ENCODE results near the gene NLGN2. TPM values are rescaled to one million over a fixed set of nuclear protein-coding genes. Genes with fewer than 3 reads are reported as not detected.
"Not testable (repeated sequence)": the region's sequence is repeated elsewhere in the genome, so short reads cannot be mapped to it uniquely, and the experiment has no call there.

NLGN2 gene
- 1 to 10 TPM; 4.7 to 5.2 TPM for total RNA-seq

DNA sequence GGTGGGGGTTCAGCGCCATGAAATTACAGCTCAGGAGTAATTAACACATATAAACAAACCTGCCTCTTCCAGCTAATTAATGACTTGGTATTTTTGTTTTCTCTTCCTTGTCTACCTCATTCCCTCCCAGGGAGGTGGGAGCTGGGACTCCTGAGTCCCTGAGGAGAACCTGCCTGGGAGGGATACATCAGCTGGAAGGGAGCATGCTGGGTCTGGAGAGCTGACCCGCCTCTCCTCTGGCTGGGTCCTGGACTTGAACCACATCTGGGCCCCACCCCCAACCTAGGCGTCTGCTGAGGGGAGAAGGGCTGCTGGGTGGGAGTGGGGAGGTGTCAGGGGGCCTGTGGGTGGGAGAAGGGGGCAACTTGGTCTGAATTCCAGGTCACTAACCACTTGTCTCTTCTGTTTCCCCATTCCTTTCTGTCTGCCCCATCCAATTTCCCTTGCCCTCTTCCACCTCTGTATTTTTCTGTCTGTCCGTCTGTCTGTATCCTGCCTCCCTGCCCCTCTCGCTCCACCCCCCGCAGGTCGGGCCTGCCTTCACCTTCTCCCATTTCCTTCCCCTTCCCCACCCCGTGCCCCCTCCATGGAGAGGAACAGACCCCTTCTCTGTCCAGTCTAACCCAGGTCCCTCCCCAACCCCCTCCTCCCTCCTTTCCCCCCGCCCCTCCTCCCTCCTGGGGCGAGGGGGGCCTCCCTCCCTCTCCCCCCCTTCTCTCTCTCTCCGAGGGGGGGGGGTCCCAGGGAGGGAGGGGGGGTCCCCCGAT lies at the start of gene NLGN2:
TSS of gene NLGN2 (plus strand) at position 361 of the 767 bp plus-strand sequence. CDS start 411 bp downstream, outside the sequence.
- Mint-ChIP-seq H3K27ac (no peak within 1 kb of the TSS), H3K9me3 (ENCODE audit: insufficient read depth) (no peaks in the 10 kb centered on the region), H3K4me3 (peak within 1 kb of the TSS; percentile 34), H3K36me3 (ENCODE audit: low read depth) (peaks cover 2% of the 10 kb centered on the region), H3K4me1 (ENCODE audit: low read depth) (peaks cover 16% of the 10 kb centered on the region), H3K27me3 (ENCODE audit: low read depth) (peaks cover 9% of the 10 kb centered on the region)
- ChIA-PET CTCF (interaction anchor here (0.6 to 2.8 kb wide), 3 partner anchors 10 to 53 kb away, joined by 3 to 14 read pairs (median 5); partner anchors contain the start of genes TMEM102 and TMEM95), POLR2A (interaction anchor here (0.9 kb wide), 1 partner anchor 28 kb away, joined by 4 read pairs; no protein-coding TSS in a partner anchor)
- ATAC-seq (no peak), DNase-seq (no peak)

DNA sequence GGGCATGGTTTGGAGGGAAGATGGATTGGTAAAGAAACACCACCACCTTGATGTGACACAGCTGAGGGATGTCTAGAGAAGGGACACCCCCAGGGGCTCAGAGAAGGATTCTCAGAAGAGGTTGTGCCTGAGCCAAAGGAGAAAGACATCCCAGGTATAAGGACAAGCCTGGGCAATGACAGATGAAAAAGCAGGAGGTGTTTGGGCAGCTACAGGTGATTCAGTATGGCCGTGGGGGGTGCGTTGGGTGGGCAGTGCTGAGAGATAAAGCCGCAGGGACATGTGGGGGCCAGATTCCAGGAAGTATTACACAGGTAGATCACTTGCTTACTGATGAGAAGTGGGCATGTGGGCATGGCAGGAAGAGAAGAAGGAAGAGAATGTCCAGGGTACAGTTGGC lies 45.7 kb upstream of the NLGN2 start:
- POLR2A ChIA-PET, result interaction anchor here (1.2 kb wide), 1 partner anchor 147 kb away, joined by 3 read pairs; no protein-coding TSS in a partner anchor
- no peaks in the 10 kb centered on the region for H3K9me3 Mint-ChIP-seq (ENCODE audit: insufficient read depth)
- CTCF ChIA-PET, result interaction anchor here (1.1 to 2.1 kb wide), 4 partner anchors 12 to 198 kb away, joined by 3 to 5 read pairs (median 4); no protein-coding TSS in a partner anchor
- ATAC-seq (no peak), DNase-seq (no peak)
- H3K27ac Mint-ChIP-seq, result no peak overlapping the region
- H3K36me3 Mint-ChIP-seq (ENCODE audit: low read depth), result no peaks in the 10 kb centered on the region
- H3K27me3 Mint-ChIP-seq (ENCODE audit: low read depth), result peaks cover 4% of the 10 kb centered on the region
- H3K4me3 Mint-ChIP-seq, result no peak overlapping the region
- H3K4me1 Mint-ChIP-seq (ENCODE audit: low read depth), result no peaks in the 10 kb centered on the region

GRCh38 chr17:7363311-7363710 lies 44.3 kb upstream of the NLGN2 start:
- no peaks in the 10 kb centered on the region for H3K36me3 Mint-ChIP-seq (ENCODE audit: low read depth)
- H3K27ac Mint-ChIP-seq, result no peak overlapping the region
- DNase-seq (no peak), ATAC-seq (no peak)
- POLR2A ChIA-PET, result no interaction called here
- H3K4me3 Mint-ChIP-seq, result no peak overlapping the region
- H3K4me1 Mint-ChIP-seq (ENCODE audit: low read depth), result no peaks in the 10 kb centered on the region
- CTCF ChIA-PET, result interaction anchor here (2.0 to 2.1 kb wide), 2 partner anchors 13 to 197 kb away, joined by 4 to 5 read pairs; no protein-coding TSS in a partner anchor
- H3K27me3 Mint-ChIP-seq (ENCODE audit: low read depth), result peaks cover 4% of the 10 kb centered on the region
- no peaks in the 10 kb centered on the region for H3K9me3 Mint-ChIP-seq (ENCODE audit: insufficient read depth)

DNA sequence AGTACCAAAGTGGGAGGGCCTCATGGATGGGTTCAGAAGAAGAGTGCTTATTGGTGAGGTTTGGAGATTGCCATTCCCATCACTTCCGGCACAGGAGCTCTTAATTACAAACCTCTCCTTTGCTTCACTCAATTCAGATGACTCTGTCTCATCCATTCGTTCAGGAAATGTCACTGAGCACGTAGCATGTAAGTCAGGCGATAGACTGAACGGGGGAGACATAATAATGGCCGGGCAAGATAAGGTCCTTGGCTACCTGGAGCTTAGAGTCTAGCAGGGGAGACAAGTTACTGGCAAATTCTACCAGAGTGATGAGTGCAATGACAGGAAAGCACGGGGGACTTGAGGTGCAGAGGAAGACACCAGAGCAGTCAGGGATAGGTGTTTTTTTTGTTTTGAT lies 41.7 kb upstream of the NLGN2 start:
- DNase-seq, CTCF ChIA-PET: not testable (repeated sequence)
- POLR2A ChIA-PET, result interaction anchor here (0.6 kb wide), 1 partner anchor 121 kb away, joined by 3 read pairs; no protein-coding TSS in a partner anchor

DNA sequence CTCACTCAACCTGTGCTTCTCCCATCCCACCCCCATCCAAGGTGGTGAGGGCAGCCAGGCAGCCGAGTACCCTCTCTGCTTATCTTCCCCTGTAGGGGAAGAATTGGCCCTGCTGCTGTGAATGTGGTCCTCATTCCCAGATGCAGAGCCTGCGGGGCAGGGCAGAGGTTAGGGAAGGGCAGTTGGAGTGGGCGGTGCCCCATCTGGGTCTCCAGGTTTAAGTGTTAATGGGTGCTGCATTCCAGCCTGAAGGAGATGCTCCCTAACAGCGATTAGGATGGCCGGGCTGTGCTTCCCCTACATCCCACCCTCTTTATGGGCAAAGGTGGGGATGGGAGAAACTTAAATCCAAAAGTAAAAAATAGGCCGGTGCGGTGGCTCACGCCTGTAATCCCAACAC lies 40.6 kb upstream of the NLGN2 start:
- DNase-seq, result no peak
- Mint-ChIP-seq H3K27me3 (ENCODE audit: low read depth) (peaks cover 2% of the 10 kb centered on the region), H3K36me3 (ENCODE audit: low read depth) (no peaks in the 10 kb centered on the region), H3K4me3 (no peak overlapping the region), H3K9me3 (ENCODE audit: insufficient read depth) (no peaks in the 10 kb centered on the region), H3K4me1 (ENCODE audit: low read depth) (no peaks in the 10 kb centered on the region), H3K27ac (no peak overlapping the region)
- ChIA-PET POLR2A (no interaction called here), CTCF (no interaction called here)
- ATAC-seq, result no peak

More for the DNA sequence above, 41.7 kb upstream of the NLGN2 start:
- not testable (repeated sequence) for H3K4me3 Mint-ChIP-seq; H3K27ac Mint-ChIP-seq; H3K4me1 Mint-ChIP-seq (ENCODE audit: low read depth); H3K9me3 Mint-ChIP-seq (ENCODE audit: insufficient read depth); ATAC-seq; H3K27me3 Mint-ChIP-seq (ENCODE audit: low read depth); H3K36me3 Mint-ChIP-seq (ENCODE audit: low read depth)

GRCh38 chr17:7367918-7368598 lies 39.6 kb upstream of the NLGN2 start:
- ATAC-seq (no peak), DNase-seq (no peak)
- Mint-ChIP-seq H3K4me3 (no peak overlapping the region), H3K36me3 (ENCODE audit: low read depth) (no peaks in the 10 kb centered on the region), H3K9me3 (ENCODE audit: insufficient read depth) (no peaks in the 10 kb centered on the region), H3K27ac (no peak overlapping the region), H3K27me3 (ENCODE audit: low read depth) (peaks cover 2% of the 10 kb centered on the region), H3K4me1 (ENCODE audit: low read depth) (no peaks in the 10 kb centered on the region)
- CTCF ChIA-PET, result no interaction called here
- POLR2A ChIA-PET, result interaction anchor here (0.6 kb wide), 1 partner anchor 226 kb away, joined by 3 read pairs; no protein-coding TSS in a partner anchor

GRCh38 chr17:7368599-7368994 lies 39.0 kb upstream of the NLGN2 start:
- H3K9me3 Mint-ChIP-seq (ENCODE audit: insufficient read depth); H3K27me3 Mint-ChIP-seq (ENCODE audit: low read depth); DNase-seq; H3K4me3 Mint-ChIP-seq; H3K36me3 Mint-ChIP-seq (ENCODE audit: low read depth); H3K27ac Mint-ChIP-seq; CTCF ChIA-PET; ATAC-seq; H3K4me1 Mint-ChIP-seq (ENCODE audit: low read depth): not testable (repeated sequence)
- POLR2A ChIA-PET, result interaction anchor here (0.6 kb wide), 1 partner anchor 227 kb away, joined by 3 read pairs; no protein-coding TSS in a partner anchor

- ChIA-PET CTCF (interaction anchor here (2.2 kb wide), 1 partner anchor 14 kb away, joined by 10 read pairs; no protein-coding TSS in a partner anchor), POLR2A (no interaction called here)
- no peaks in the 10 kb centered on the region for H3K4me1 Mint-ChIP-seq (ENCODE audit: low read depth)
- no peak for ATAC-seq
- no peaks in the 10 kb centered on the region for H3K9me3 Mint-ChIP-seq (ENCODE audit: insufficient read depth)
- H3K4me3 Mint-ChIP-seq, result no peak overlapping the region
- H3K27me3 Mint-ChIP-seq (ENCODE audit: low read depth), result peaks cover 2% of the 10 kb centered on the region
- no peaks in the 10 kb centered on the region for H3K36me3 Mint-ChIP-seq (ENCODE audit: low read depth)
- no peak overlapping the region for H3K27ac Mint-ChIP-seq
- DNase-seq, result no peak
Observed at GRCh38 chr17:7369825-7370224, 37.8 kb upstream of the NLGN2 start.

GRCh38 chr17:7370853-7371252 lies 36.8 kb upstream of the NLGN2 start:
- ChIA-PET POLR2A (interaction anchor here (0.7 kb wide), 1 partner anchor 106 kb away, joined by 3 read pairs; no protein-coding TSS in a partner anchor), CTCF (interaction anchor here (2.2 kb wide), 1 partner anchor 15 kb away, joined by 10 read pairs; no protein-coding TSS in a partner anchor)
- H3K27me3 Mint-ChIP-seq (ENCODE audit: low read depth), result peaks cover 2% of the 10 kb centered on the region
- H3K4me1 Mint-ChIP-seq (ENCODE audit: low read depth), result no peaks in the 10 kb centered on the region
- no peak for ATAC-seq
- DNase-seq, result no peak
- no peaks in the 10 kb centered on the region for H3K36me3 Mint-ChIP-seq (ENCODE audit: low read depth)
- no peak overlapping the region for H3K27ac Mint-ChIP-seq
- no peak overlapping the region for H3K4me3 Mint-ChIP-seq
- no peaks in the 10 kb centered on the region for H3K9me3 Mint-ChIP-seq (ENCODE audit: insufficient read depth)

DNA sequence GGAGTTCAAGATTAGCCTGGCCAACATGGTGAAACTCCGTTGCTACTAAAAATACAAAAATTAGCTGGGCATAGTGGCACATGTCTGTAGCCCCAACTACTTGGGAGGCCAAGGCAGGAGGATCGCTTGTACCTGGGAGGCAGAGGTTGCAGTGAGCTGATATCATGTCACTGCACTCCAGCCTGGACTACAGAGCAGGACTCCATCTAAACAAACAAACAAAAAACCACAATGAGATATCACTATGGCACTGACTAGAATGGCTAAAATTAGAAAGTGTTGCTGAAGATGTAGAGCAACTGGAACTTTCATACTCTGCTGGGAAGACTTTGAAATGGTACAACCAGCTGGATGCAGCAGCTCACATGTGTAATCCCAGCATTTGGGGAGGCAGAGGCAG lies 33.3 kb upstream of the NLGN2 start:
- Mint-ChIP-seq H3K4me1 (ENCODE audit: low read depth) (no peaks in the 10 kb centered on the region), H3K4me3 (no peak overlapping the region), H3K27ac (no peak overlapping the region), H3K27me3 (ENCODE audit: low read depth) (peaks cover 12% of the 10 kb centered on the region), H3K9me3 (ENCODE audit: insufficient read depth) (no peaks in the 10 kb centered on the region), H3K36me3 (ENCODE audit: low read depth) (no peaks in the 10 kb centered on the region)
- no peak for ATAC-seq
- DNase-seq, result no peak
- ChIA-PET CTCF (interaction anchor here (1.0 to 1.6 kb wide), 2 partner anchors 13 to 19 kb away, joined by 3 to 7 read pairs; no protein-coding TSS in a partner anchor), POLR2A (no interaction called here)

DNA sequence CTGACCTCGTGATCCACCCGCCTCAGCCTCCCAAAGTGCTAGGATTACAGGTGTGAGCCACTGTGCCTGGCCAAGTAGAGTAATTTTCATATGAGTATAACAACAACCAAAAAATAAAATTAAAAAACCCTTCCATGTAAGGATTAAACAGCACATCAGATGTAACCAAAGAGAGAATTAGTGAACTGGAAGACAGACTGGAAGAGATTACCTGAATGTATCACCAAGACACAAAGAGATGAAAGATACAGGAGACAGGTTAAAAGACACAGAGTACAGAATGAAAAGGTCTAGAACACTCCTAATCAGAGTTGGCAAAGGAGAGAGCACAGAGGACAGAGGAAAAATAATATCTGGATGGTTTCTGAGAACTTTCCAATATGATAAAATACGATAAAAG lies 28.5 kb upstream of the NLGN2 start:
- Mint-ChIP-seq H3K9me3 (ENCODE audit: insufficient read depth) (no peaks in the 10 kb centered on the region), H3K4me1 (ENCODE audit: low read depth) (peaks cover 2% of the 10 kb centered on the region), H3K36me3 (ENCODE audit: low read depth) (no peaks in the 10 kb centered on the region), H3K4me3 (no peak overlapping the region), H3K27ac (no peak overlapping the region), H3K27me3 (ENCODE audit: low read depth) (peaks cover 39% of the 10 kb centered on the region)
- ATAC-seq (no peak), DNase-seq (no peak)
- POLR2A ChIA-PET, result no interaction called here
- CTCF ChIA-PET, result no interaction called here

- Mint-ChIP-seq H3K9me3 (ENCODE audit: insufficient read depth) (no peaks in the 10 kb centered on the region), H3K4me1 (ENCODE audit: low read depth) (peaks cover 8% of the 10 kb centered on the region), H3K27me3 (ENCODE audit: low read depth) (peaks cover 39% of the 10 kb centered on the region), H3K27ac (no peak overlapping the region), H3K36me3 (ENCODE audit: low read depth) (no peaks in the 10 kb centered on the region), H3K4me3 (no peak overlapping the region)
- ATAC-seq (no peak), DNase-seq (no peak)
- ChIA-PET CTCF (no interaction called here), POLR2A (no interaction called here)
Observed at GRCh38 chr17:7380321-7380720, 27.3 kb upstream of the NLGN2 start.
